Heart right ventricle (tissue), 16 donors: Measurements from ENCODE around the gene INPP4B. TPM values are rescaled to one million over a fixed set of nuclear protein-coding genes. Genes with fewer than 3 reads are reported as not detected.

Experiments
- ATAC-seq, 8 donors: fragments of 200-7000 bp; cut with Tn5 transposase; one replicate each; pipeline ENCODE4 v1.9.1; 2020; ENCODE audit warnings: mild to moderate bottlenecking in 8 of 8, moderate library complexity in 8 of 8, moderate number of reproducible peaks in 1 of 8
- DNase-seq, 2 donors: peaks; one replicate each; pipeline ENCODE4 v3.0.0-alpha.2; 2020
- H3K27ac ChIP-seq, 10 donors: fragments of 200-600 bp; sonication (generic) in 2 of 10; one replicate each; pipeline versions ENCODE4 v1.5.0 to v1.8.0; 2020 to 2022; ENCODE audit warnings: mild to moderate bottlenecking in 3 of 10
- H3K27me3 ChIP-seq, 7 donors: fragments of 200-600 bp; one replicate each; pipeline ENCODE4 v1.8.0; 2021 to 2022; ENCODE audit warnings: mild to moderate bottlenecking in 2 of 7
- H3K36me3 ChIP-seq, 9 donors: fragments of 200-600 bp; sonication (generic) in 1 of 9; one replicate each; pipeline versions ENCODE4 v1.5.0 to v1.8.0; 2020 to 2022; ENCODE audit warnings: mild to moderate bottlenecking in 2 of 9
- H3K4me1 ChIP-seq, 9 donors: fragments of 200-600 bp; sonication (generic) in 1 of 9; one replicate each; pipeline versions ENCODE4 v1.5.0 to v1.8.0; 2020 to 2022; ENCODE audit warnings: mild to moderate bottlenecking in 4 of 9
- H3K4me3 ChIP-seq, 10 donors: fragments of 200-600 bp; sonication (generic) in 2 of 10; one replicate each; pipeline versions ENCODE4 v1.5.0 to v1.8.0; 2020 to 2022; ENCODE audit warnings: mild to moderate bottlenecking in 7 of 10, moderate library complexity in 2 of 10
- H3K9me3 ChIP-seq, 11 donors: fragments of 200-600 bp in 10 of 11; sonication (generic) in 2 of 11; one replicate each; pipeline versions ENCODE4 v1.5.0 to v1.8.0; 2013 to 2022; ENCODE audit warnings: mild to moderate bottlenecking in 2 of 11, control low read depth in 1 of 11, moderate library complexity in 1 of 11
- CTCF ChIP-seq, 9 donors: fragments of 200-600 bp; sonication (generic) in 2 of 9; IDR thresholded peaks; one replicate each; pipeline versions ENCODE4 v1.5.0 to v1.8.0; 2021 to 2022; ENCODE audit warnings: antibody characterized with exemption in 9 of 9, mild to moderate bottlenecking in 5 of 9, moderate library complexity in 1 of 9
- WGBS, 2 donors: extraction: QIAGEN DNeasy Blood & Tissue Kit; methylation state at CpG; one replicate each; pipeline ENCODE4 v1.1.7; 2013; ENCODE audit warnings: inconsistent platforms in 1 of 2; 5-methylcytosine and 5-hydroxymethylcytosine counted together
- intact Hi-C, 10 donors: fragments of 100-400 bp; cut with DNase I; formaldehyde crosslinking; loops; one replicate each; pipeline versions ENCODE4 v1.11.1 to v1.14.2; 2022
- polyA plus RNA-seq, 2 donors: library from polyadenylated mRNA; stranded (reverse); fragments of 200-250 nt; gene quantifications; one replicate each; pipeline ENCODE4 v1.2.3, GENCODE V29; 2013
- total RNA-seq, 10 donors: library from RNA; stranded (reverse); fragmentation: NEBNext Ultra II Directional in 3 of 10; extraction: Animal tissue kit (Norgen Biotek cat#: 25700) in 3 of 10; gene quantifications; one replicate each; pipeline versions ENCODE4 v1.2.1 to v1.2.4, GENCODE V29; 2021 to 2023
- donor health status: Arrhythmogenic right ventricular cardiomyopathy.
- donor health status: ischemic (EF 13 %, LVEDD 7.1; RV severe dilation, severe dysfunction).
- donor health status: healthy with polysubstance abuse.
- donor health status: DM: no; HTN: yes; CAD: no.
- donor health status: DM: no; HTN: no; CAD: no.
- donor health status: ischemic (EF 25% LVEDD 6.9; RV normal size, moderate dysfunction).
- donor health status: ischemic (EF 25% LVEDD 5.7; RV mildly dilated, moderate dysfunction).
- donor health status: healthy.
- donor health status: DM: yes; HTN: yes; CAD: no.
- donor health status: Ischemic cardiomyopathy.
- donor health status: ischemic (EF 35%, LVEDD 5.7; RV mildly dilated, moderate dysfunction).
- donor health status: nonischemic (EF 11% LVEDD 7.7; RV severe dilation, severe dysfunction).
- donor health status: DM: yes; HTN: yes; CAD: no.
- donor health status: PGD.
- donor health status: ischemic (EF 29% LVEDD 5.4; RV normal size, mild dysfunction).
- donor health status: nonischemic (EF 23%, LVEDD 6.1; RV moderate dilation, normal function).

Gene INPP4B
- total and polyA plus RNA-seq, 12 donors = 3.7 to 100.0 (median 39.1) TPM

- intact Hi-C loops = no loop called here
- ATAC-seq (no peak), DNase-seq (no peak)
- H3K4me1 ChIP-seq = no peaks in the 10 kb centered on the region
- no peaks in the 10 kb centered on the region for H3K9me3 ChIP-seq
- WGBS, 2 donors = 92 to 98% methylated on average over 1 of the region's 1 CpG
- no peak overlapping the region for H3K27ac ChIP-seq
- TF ChIP-seq CTCF (IDR thresholded peaks at IDR 0.05) = no peak
- peaks cover 0 to 21% (median 7%) of the 10 kb centered on the region in 9 donors for H3K36me3 ChIP-seq
- H3K4me3 ChIP-seq = no peak overlapping the region
- no peaks in the 10 kb centered on the region for H3K27me3 ChIP-seq
These were observed 634.7 kb downstream of the INPP4B start for GRCh38 chr4:142211444-142211843.

GRCh38 chr4:142203505-142203904 is 642.6 kb downstream of the INPP4B start:
- ATAC-seq (peak in 1 of 8 donors; percentile 39), DNase-seq (no peak)
- no peak overlapping the region for H3K4me3 ChIP-seq
- H3K4me1 ChIP-seq = peaks cover 0 to 16% (median 0%) of the 10 kb centered on the region in 9 donors
- H3K27me3 ChIP-seq = no peaks in the 10 kb centered on the region
- no peak overlapping the region for H3K27ac ChIP-seq
- no peak for TF ChIP-seq CTCF (IDR thresholded peaks at IDR 0.05)
- no peaks in the 10 kb centered on the region for H3K9me3 ChIP-seq
- H3K36me3 ChIP-seq = peaks cover 0 to 19% (median 7%) of the 10 kb centered on the region in 9 donors
- intact Hi-C loops = no loop called here

- Histone ChIP-seq H3K27ac (no peak overlapping the region), H3K4me3 (no peak overlapping the region), H3K27me3 (no peaks in the 10 kb centered on the region), H3K36me3 (peaks cover 0 to 11% (median 5%) of the 10 kb centered on the region in 9 donors), H3K4me1 (peaks cover 0 to 16% (median 0%) of the 10 kb centered on the region in 9 donors), H3K9me3 (no peaks in the 10 kb centered on the region)
- WGBS, 2 donors = 84 to 86% methylated on average over 6 of the region's 6 CpGs
- intact Hi-C loops = no loop called here
- TF ChIP-seq CTCF (IDR thresholded peaks at IDR 0.05) = no peak
- ATAC-seq (no peak), DNase-seq (no peak)
These were observed 643.4 kb downstream of the INPP4B start for GRCh38 chr4:142202404-142203332.

GRCh38 chr4:142201041-142201440 is 645.1 kb downstream of the INPP4B start:
- TF ChIP-seq CTCF (IDR thresholded peaks at IDR 0.05) = no peak
- DNase-seq (no peak), ATAC-seq (no peak)
- H3K27ac ChIP-seq = no peak overlapping the region
- no peaks in the 10 kb centered on the region for H3K27me3 ChIP-seq
- H3K9me3 ChIP-seq = no peaks in the 10 kb centered on the region
- intact Hi-C loops = no loop called here
- H3K4me3 ChIP-seq = no peak overlapping the region
- peaks cover 0 to 16% (median 0%) of the 10 kb centered on the region in 9 donors for H3K4me1 ChIP-seq
- H3K36me3 ChIP-seq = no peaks in the 10 kb centered on the region
